ENCODE measurements around the gene IL6R. TPM values are rescaled to one million over a fixed set of nuclear protein-coding genes. Genes with fewer than 3 reads are reported as not detected.
A peak's percentile ranks its signal among the peaks of the same experiment; 100 is the strongest.

Gene IL6R
- total and polyA plus RNA-seq, 8 donors: 4.5 to 65.3 (median 5.7) TPM

DNA sequence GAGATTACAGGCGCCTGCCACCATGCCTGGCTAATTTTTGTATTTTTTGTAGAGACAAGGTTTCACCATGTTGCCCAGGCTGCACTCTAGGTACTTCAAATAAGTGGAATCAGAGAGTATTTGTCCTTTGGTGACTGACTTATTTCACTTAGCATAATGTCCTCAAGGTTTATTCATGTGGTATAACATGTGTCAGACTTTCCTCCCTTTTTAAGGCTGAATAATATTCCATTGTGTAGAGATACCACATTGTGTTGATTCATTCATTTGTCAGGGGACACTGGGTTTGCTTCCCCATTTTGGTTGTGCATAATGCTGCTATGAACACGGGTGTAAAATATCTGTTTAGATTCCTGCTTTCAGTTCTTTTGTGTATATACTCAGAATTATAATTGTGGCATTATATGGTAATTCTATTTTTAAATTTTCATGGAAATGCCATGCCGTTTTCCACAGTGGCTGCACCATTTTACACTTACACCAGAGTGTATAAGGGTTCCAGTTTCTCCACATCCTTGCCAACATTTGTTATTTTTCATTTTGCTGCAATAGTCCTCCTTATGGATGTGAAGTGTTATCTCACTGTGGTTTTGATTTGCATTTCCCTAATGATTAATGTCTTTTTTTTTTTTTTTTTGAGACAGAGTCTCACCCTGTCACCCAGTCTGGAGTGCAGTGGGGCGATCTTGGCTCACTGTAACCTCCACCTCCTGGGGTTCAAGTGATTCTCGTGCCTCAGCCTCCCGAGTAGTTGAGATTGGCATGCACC, 35.1 kb downstream of the IL6R start:
- TF ChIP-seq, protein P1, sequence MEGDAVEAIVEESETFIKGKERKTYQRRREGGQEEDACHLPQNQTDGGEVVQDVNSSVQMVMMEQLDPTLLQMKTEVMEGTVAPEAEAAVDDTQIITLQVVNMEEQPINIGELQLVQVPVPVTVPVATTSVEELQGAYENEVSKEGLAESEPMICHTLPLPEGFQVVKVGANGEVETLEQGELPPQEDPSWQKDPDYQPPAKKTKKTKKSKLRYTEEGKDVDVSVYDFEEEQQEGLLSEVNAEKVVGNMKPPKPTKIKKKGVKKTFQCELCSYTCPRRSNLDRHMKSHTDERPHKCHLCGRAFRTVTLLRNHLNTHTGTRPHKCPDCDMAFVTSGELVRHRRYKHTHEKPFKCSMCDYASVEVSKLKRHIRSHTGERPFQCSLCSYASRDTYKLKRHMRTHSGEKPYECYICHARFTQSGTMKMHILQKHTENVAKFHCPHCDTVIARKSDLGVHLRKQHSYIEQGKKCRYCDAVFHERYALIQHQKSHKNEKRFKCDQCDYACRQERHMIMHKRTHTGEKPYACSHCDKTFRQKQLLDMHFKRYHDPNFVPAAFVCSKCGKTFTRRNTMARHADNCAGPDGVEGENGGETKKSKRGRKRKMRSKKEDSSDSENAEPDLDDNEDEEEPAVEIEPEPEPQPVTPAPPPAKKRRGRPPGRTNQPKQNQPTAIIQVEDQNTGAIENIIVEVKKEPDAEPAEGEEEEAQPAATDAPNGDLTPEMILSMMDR (IDR thresholded peaks at IDR 0.05): no peak
- intact Hi-C loops (cut with DNase I): no loop called here
- DNase-seq: no peak
- Histone ChIP-seq H3K9me3 (no peaks in the 10 kb centered on the region), H3K27ac (peak overlapping the region; percentile 67 to 77), H3K4me1 (peaks cover 11 to 41% of the 10 kb centered on the region in 2 donors), H3K27me3 (no peaks in the 10 kb centered on the region), H3K36me3 (peaks cover 0 to 85% of the 10 kb centered on the region in 2 donors), H3K4me3 (no peak overlapping the region)
- peak; percentile 28 for ATAC-seq

- H3K27me3 ChIP-seq: no peaks in the 10 kb centered on the region
- no peak for DNase-seq
Measured at GRCh38 chr1:154441241-154441888, 36.2 kb downstream of the IL6R start.

GRCh38 chr1:154442006-154442740, 37.0 kb downstream of the IL6R start:
- TF ChIP-seq, protein P1 (IDR thresholded peaks at IDR 0.05): no peak
- Histone ChIP-seq H3K36me3 (peaks cover 0 to 81% of the 10 kb centered on the region in 2 donors), H3K4me3 (no peak overlapping the region), H3K4me1 (peaks cover 11 to 41% of the 10 kb centered on the region in 2 donors), H3K27ac (peak overlapping the region; percentile 33 to 36), H3K27me3 (no peaks in the 10 kb centered on the region), H3K9me3 (no peaks in the 10 kb centered on the region)
- DNase-seq (no peak), ATAC-seq (peak; percentile 43)
- intact Hi-C loops (cut with DNase I): no loop called here

More at GRCh38 chr1:154441241-154441888, 36.2 kb downstream of the IL6R start:
- Histone ChIP-seq H3K27ac (peak overlapping the region; percentile 33 to 36), H3K4me1 (peaks cover 11 to 41% of the 10 kb centered on the region in 2 donors), H3K36me3 (peaks cover 0 to 83% of the 10 kb centered on the region in 2 donors), H3K4me3 (no peak overlapping the region), H3K9me3 (no peaks in the 10 kb centered on the region)
- ATAC-seq: no peak
- intact Hi-C loops (cut with DNase I): no loop called here
- TF ChIP-seq, protein P1 (IDR thresholded peaks at IDR 0.05): no peak

DNA sequence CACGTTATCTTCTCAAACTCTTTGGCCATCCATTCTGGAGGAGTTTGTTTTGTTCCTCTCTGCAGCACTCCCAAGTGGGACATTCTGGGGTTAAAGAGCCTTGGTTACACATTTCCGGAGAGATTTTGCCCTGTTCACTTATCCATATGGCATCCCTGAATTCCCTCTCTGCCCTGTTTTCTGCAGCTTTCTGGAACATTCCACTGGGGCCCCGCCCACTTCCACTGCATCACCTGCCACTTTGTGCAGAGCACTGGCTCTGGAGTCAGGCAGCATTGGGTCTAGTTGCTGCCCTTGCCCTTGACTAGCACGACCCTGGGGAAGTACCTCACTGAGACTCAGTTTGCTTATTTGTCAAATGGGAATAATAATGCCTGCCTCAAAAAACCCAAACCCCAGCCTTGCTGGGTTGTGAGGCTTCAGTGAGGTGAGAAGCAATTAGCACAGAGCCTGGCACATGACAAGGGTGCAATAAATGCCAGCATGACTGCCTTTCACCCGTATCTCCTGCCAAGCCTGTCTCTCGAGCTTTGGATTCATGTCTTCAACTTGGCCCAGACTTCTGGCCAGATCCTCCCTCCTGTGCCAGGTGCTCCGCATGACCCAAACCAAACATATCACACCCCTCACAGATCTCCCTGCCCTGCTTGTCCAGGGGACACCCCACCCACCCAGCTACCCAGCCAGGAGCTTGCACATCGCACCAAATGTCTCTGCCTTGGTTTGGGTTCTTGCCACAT, 38.3 kb downstream of the IL6R start:
- Histone ChIP-seq H3K36me3 (peaks cover 0 to 78% of the 10 kb centered on the region in 2 donors), H3K4me1 (peaks cover 11 to 41% of the 10 kb centered on the region in 2 donors), H3K27me3 (no peaks in the 10 kb centered on the region), H3K27ac (peak overlapping the region in 1 of 2 donors; percentile 36), H3K9me3 (no peaks in the 10 kb centered on the region), H3K4me3 (no peak overlapping the region)
- TF ChIP-seq, protein P1 (IDR thresholded peaks at IDR 0.05): no peak
- no peak for DNase-seq
- intact Hi-C loops (cut with DNase I): no loop called here
- no peak for ATAC-seq

Data from left lung (tissue), 10 donors.